GM10266 (cell line): ENCODE data around the gene ANXA9.

ENCODE experiments used
- DNase-seq: peaks from one replicate; pipeline ENCODE4 v3.0.0; 2012; ENCODE audit errors: extremely low spot score
- TF ChIP-seq, protein P1 (sequence below): IDR thresholded peaks from 2 replicates; pipeline ENCODE4 v1.5.1; 2012; ENCODE audit warnings: mild to moderate bottlenecking, low read depth; ENCODE audit not compliant: control insufficient read depth, insufficient read depth; ENCODE audit errors: missing control alignments

The ANXA9 gene

DNA sequence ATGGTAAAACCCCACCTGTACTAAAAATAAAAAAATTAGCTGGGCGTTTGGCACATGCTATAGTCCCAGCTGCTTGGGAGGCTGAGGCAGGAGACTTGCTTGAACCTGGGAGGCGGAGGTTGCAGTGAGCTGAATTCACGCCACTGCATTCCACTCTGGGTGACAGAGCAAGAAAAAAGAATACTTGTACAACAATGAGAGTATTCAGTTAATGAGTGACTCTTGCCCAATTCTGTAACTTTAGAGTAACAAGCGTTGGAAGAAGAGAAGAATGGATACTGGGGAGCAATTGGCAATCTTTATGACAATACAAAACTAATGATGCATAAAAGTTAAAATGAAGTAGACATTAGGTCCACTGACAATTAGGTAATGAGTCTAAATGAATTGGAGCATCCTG lies 10.5 kb downstream of the ANXA9 start:
- DNase-seq: no peak
- TF ChIP-seq, protein P1, sequence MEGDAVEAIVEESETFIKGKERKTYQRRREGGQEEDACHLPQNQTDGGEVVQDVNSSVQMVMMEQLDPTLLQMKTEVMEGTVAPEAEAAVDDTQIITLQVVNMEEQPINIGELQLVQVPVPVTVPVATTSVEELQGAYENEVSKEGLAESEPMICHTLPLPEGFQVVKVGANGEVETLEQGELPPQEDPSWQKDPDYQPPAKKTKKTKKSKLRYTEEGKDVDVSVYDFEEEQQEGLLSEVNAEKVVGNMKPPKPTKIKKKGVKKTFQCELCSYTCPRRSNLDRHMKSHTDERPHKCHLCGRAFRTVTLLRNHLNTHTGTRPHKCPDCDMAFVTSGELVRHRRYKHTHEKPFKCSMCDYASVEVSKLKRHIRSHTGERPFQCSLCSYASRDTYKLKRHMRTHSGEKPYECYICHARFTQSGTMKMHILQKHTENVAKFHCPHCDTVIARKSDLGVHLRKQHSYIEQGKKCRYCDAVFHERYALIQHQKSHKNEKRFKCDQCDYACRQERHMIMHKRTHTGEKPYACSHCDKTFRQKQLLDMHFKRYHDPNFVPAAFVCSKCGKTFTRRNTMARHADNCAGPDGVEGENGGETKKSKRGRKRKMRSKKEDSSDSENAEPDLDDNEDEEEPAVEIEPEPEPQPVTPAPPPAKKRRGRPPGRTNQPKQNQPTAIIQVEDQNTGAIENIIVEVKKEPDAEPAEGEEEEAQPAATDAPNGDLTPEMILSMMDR: no peak

- DNase-seq: no peak
- TF ChIP-seq, protein P1: no peak
Measured at GRCh38 chr1:150994248-150994647, 12.2 kb downstream of the ANXA9 start.

- DNase-seq: no peak
- TF ChIP-seq, protein P1: no peak
Measured at GRCh38 chr1:150995460-150995859, 13.4 kb downstream of the ANXA9 start.

- DNase-seq: no peak
- TF ChIP-seq, protein P1: peak; percentile 74
Measured at GRCh38 chr1:150995896-150996295, 13.8 kb downstream of the ANXA9 start.

DNA sequence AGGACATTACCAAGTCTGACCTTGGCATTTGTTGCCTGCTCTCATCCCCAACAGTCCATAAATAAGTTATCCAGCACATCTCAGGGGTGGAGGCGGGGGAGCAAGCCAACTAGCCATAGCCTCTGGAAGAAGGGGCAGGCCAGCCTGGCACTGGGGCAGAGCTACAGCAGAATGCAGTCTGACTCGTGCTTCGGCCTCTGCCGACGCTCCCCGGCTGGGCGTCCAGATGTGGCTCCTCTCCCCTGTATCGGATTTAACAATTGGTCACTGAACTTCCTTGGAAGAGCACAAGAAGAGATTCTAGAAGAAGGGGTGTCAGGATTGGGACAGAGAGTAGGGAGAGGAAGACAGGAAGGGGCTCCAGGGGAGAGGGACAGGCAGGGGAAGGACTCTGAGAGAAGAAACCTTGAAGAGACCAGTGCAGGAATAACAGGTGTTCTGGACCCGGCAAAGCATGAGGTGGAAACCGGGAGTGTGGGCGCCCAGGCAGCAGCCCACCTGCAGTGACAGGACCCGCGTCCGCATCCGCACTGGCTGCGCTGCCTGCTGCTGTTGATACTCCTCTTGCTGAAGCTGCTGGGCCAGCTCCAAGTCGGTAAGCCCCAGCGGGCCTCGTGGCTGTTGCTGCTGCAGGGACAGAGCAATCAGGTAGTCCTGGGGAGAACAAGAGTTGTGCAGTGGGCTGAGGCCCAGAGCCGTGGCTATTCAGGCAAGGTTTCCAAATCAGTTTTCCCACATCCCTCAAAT lies 15.2 kb downstream of the ANXA9 start:
- TF ChIP-seq, protein P1: no peak
- DNase-seq: no peak

- TF ChIP-seq, protein P1: no peak
- DNase-seq: no peak
Measured at GRCh38 chr1:150997949-150998348, 15.9 kb downstream of the ANXA9 start.

DNA sequence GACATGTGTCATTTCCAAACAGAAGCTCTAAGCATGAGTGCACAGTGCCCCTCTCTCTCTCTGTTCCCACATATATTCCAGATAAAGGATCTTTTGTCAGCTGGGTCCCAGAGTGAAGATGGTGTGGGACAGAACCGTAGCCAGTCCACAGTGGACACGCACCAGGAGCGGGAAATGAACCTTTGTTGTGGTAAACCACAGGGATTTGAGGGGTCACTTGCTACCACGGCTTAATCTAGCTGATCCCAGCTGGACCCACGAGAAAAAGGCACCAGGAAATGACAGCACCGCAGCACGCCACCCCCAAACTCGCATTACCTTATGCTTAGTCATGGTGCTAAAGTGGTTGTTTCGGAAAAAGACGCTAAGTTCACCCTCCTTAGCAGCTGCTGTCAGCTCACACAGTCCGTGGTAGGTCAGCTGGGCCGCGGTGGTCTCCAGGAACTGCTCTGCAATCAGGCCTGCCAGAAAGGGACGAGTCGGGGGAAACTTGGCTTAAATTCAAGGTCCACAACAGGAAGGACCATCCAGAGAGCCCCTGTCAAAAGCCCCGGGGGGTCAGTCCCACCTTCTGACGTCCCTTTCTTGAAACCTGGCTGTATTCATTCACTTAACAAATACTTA lies 17.1 kb downstream of the ANXA9 start:
- TF ChIP-seq, protein P1: no peak
- DNase-seq: no peak
